Measurements from ENCODE around the gene ACR.

DNA sequence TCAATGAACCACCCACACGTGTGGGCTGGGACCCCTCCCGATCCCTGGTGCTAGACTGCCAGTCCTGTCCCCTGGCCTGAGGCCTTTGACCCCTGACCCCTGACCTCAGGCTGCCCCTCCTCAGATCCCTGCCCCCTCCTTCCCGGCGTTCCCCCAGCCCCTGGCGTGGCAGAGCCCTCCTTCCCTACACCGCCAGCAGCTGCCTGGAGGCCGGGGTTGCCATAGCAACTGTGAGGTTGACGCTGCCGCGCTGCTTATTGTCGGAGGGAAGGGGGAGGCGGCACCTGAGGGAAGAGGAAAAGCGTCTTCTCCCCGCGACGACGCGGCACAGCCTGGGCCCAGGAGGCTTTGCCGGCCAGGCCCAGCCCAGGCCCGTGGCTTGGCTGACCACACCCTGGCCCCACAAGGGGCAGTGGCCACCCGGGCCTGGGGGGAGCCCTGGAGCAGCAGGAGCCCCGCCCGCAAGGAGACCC, 32.7 kb upstream of the ACR start:
- no peak for TF ChIP-seq CTCF (IDR thresholded peaks at IDR 0.05; ENCODE audit: insufficient read depth, low read depth, low read length)
- no peak for TF ChIP-seq EZH2 (IDR thresholded peaks at IDR 0.05; ENCODE audit: insufficient read depth, low read length)
